K562 (cell line): ENCODE measurements around the gene ZNF202. TPM values are rescaled to one million over a fixed set of nuclear protein-coding genes. Genes with fewer than 3 reads are reported as not detected.
A peak's percentile ranks its signal among the peaks of the same experiment; 100 is the strongest.

Experiments
- ATAC-seq: fragments of 200-7000 bp; cut with Tn5 transposase; 3 replicates; pipeline ENCODE4 v1.9.1; 2020; ENCODE audit warnings: moderate library complexity
- Bru-seq: library from RNA; stranded (reverse); fragments of 400-500 nt; gene quantifications from one replicate; lab custom pipeline; 2021; lab: Mats Ljungman, UMichigan
- BruChase-seq, 2 experiments: library from RNA; stranded (reverse); fragments of 400-500 nt; gene quantifications; one replicate each; lab custom pipeline; 2021; lab: Mats Ljungman, UMichigan
- BruUV-seq: library from RNA; stranded (reverse); fragments of 400-500 nt; replicated peaks from 2 replicates; lab custom pipeline; 2021; lab: Mats Ljungman, UMichigan
- CTCF ChIA-PET: fragments of 300-600 bp; formaldehyde crosslinking; extraction: SDS; loops from one replicate; lab custom pipeline; 2021; ENCODE audit warnings: low intra/inter-chr PET ratio; lab: Yijun Ruan, JAX
- POLR2A ChIA-PET: fragments of 300-600, 350-650 bp; sonication (Branson Sonifier 250); formaldehyde crosslinking; extraction: SDS; loops from one replicate; lab custom pipeline; 2021; ENCODE audit warnings: antibody characterized with exemption, inconsistent platforms; lab: Yijun Ruan, JAX
- DNase-seq, 4 experiments: peaks; one replicate each; pipeline versions ENCODE4 v3.0.0 to v3.0.0-alpha.2; 2011 to 2018; ENCODE audit warnings: low spot score in 3 of 4, mixed read lengths in 3 of 4; ENCODE audit errors: extremely low read depth in 1 of 4
- FAIRE-seq: peaks from 2 replicates; lab custom pipeline; 2011; peaks lifted over from hg19 to GRCh38; lab: Jason Lieb, UNC
- H2AFZ ChIP-seq: 2 replicates; pipeline ENCODE4 v1.6.0; 2011; ENCODE audit warnings: low read depth, low read length, control low read depth, inconsistent platforms
- H3K27ac ChIP-seq: fragments of 200-600 bp; 3 replicates; pipeline ENCODE4 v1.8.0; 2011; ENCODE audit warnings: low read depth, mild to moderate bottlenecking, control low read depth, inconsistent platforms, low read length, moderate library complexity, mixed read lengths; ENCODE audit errors: extremely low read depth
- H3K27me3 ChIP-seq, 2 experiments: fragments of 300-600 bp in 1 of 2; 2 replicates in 1 of 2; 3 replicates in 1 of 2; pipeline versions ENCODE4 v1.6.0 to v1.8.0; 2011; ENCODE audit warnings: inconsistent platforms in 2 of 2, low read length in 2 of 2, mild to moderate bottlenecking in 1 of 2, mixed read lengths in 1 of 2, moderate library complexity in 1 of 2; ENCODE audit not compliant: control insufficient read depth in 2 of 2, insufficient read depth in 2 of 2
- H3K36me3 ChIP-seq: fragments of 300-600 bp; 3 replicates; pipeline ENCODE4 v1.8.0; 2011; ENCODE audit warnings: mild to moderate bottlenecking, low read length, inconsistent platforms; ENCODE audit not compliant: control insufficient read depth, insufficient read depth
- H3K4me1 ChIP-seq, 2 experiments: fragments of 200-600 bp in 1 of 2; replicated peaks in 1 of 2; 2 replicates in 1 of 2; 3 replicates in 1 of 2; pipeline versions ENCODE4 v1.5.1 to v1.8.0; 2011; ENCODE audit warnings: inconsistent platforms in 2 of 2, low read length in 2 of 2, mild to moderate bottlenecking in 1 of 2, mixed read lengths in 1 of 2, moderate library complexity in 1 of 2; ENCODE audit not compliant: control insufficient read depth in 2 of 2, insufficient read depth in 2 of 2
- H3K4me2 ChIP-seq: 2 replicates; pipeline ENCODE4 v1.6.1; 2011; ENCODE audit warnings: low read length, control low read depth, inconsistent platforms, mixed read lengths; ENCODE audit not compliant: insufficient read depth
- H3K4me3 ChIP-seq: fragments of 200-600 bp; sonication (generic), shearing (Covaris generic); 2 replicates; pipeline ENCODE4 v1.5.1; 2016; ENCODE audit warnings: control low read depth, inconsistent platforms
- H3K79me2 ChIP-seq: fragments of 200-600 bp; 3 replicates; pipeline ENCODE4 v1.8.0; 2011; ENCODE audit warnings: low read length, inconsistent platforms; ENCODE audit not compliant: control insufficient read depth, insufficient read depth
- H3K9ac ChIP-seq, 2 experiments: 2 replicates each; pipeline versions ENCODE4 v1.6.0 to v1.6.1; 2011; ENCODE audit warnings: low read depth in 2 of 2, low read length in 2 of 2, control low read depth in 1 of 2, inconsistent platforms in 1 of 2, mild to moderate bottlenecking in 1 of 2, mixed read lengths in 1 of 2; ENCODE audit not compliant: insufficient read depth in 1 of 2
- H3K9me1 ChIP-seq: one replicate; pipeline ENCODE4 v1.6.0; 2011; ENCODE audit warnings: inconsistent platforms, mild to moderate bottlenecking, low read length, moderate library complexity; ENCODE audit not compliant: control insufficient read depth, insufficient read depth
- H3K9me3 ChIP-seq: replicated peaks from 2 replicates; pipeline ENCODE4 v1.5.1; 2011; ENCODE audit warnings: low read depth, low read length, inconsistent platforms; ENCODE audit not compliant: control insufficient read depth, insufficient read depth
- H4K20me1 ChIP-seq: replicated peaks from 2 replicates; pipeline ENCODE4 v1.6.1; 2011; ENCODE audit warnings: low read length, inconsistent platforms, mixed read lengths; ENCODE audit not compliant: control insufficient read depth, insufficient read depth
- EHMT2 ChIP-seq: fragments of 450-650 bp; IDR thresholded peaks from 2 replicates; pipeline ENCODE4 v1.6.1; 2018; ENCODE audit warnings: antibody characterized with exemption
- EWSR1 ChIP-seq: fragments of 450-650 bp; IDR thresholded peaks from 2 replicates; pipeline ENCODE4 v1.6.1; 2018; ENCODE audit warnings: borderline replicate concordance, mild to moderate bottlenecking, low read depth, moderate library complexity; ENCODE audit not compliant: partially characterized antibody
- FOXK1 ChIP-seq: sonication (generic); formaldehyde crosslinking; IDR thresholded peaks from 2 replicates; pipeline ENCODE4 v1.8.0; 2022; ENCODE audit warnings: missing genetic modification reagents, mild to moderate bottlenecking, borderline replicate concordance
- MNT ChIP-seq, 2 experiments: fragments of 450-650 bp; conservative IDR thresholded peaks; 2 replicates each; pipeline ENCODE4 v1.6.1; 2017; ENCODE audit warnings: mild to moderate bottlenecking in 2 of 2, moderate library complexity in 2 of 2
- NCOR1 ChIP-seq: fragments of 450-650 bp; IDR thresholded peaks from 2 replicates; pipeline ENCODE4 v1.6.1; 2016; ENCODE audit warnings: mild to moderate bottlenecking, moderate library complexity
- ZBTB43 ChIP-seq: sonication (generic); formaldehyde crosslinking; IDR thresholded peaks from 2 replicates; pipeline ENCODE4 v1.8.0; 2023; ENCODE audit warnings: mild to moderate bottlenecking, missing genetic modification reagents
- ZNF263 ChIP-seq: sonication (generic); formaldehyde crosslinking; IDR thresholded peaks from 2 replicates; pipeline ENCODE4 v1.8.0; 2022; ENCODE audit warnings: mild to moderate bottlenecking, missing genetic modification reagents, borderline replicate concordance
- WGBS: fragments of 100-300 bp; shearing (Covaris generic); methylation state at CpG from one replicate; pipeline ENCODE4 v1.1.6; 2016; ENCODE audit warnings: low coverage, mixed read lengths; ENCODE audit not compliant: insufficient coverage; ENCODE audit errors: missing lambda C conversion rate; 5-methylcytosine and 5-hydroxymethylcytosine counted together
- in situ Hi-C: fragments of 300-500 bp; cut with MboI; formaldehyde crosslinking; loops from 4 replicates; pipeline ENCODE4 v1.15.0; 2018; ENCODE audit warnings: inconsistent platforms, mixed read lengths
- intact Hi-C: fragments of 100-400 bp; cut with micrococcal nuclease; formaldehyde crosslinking; loops from 2 replicates; pipeline ENCODE4 v1.14.2; 2022
- long read RNA-seq, 3 experiments: library from polyadenylated mRNA in 2 of 3; library from RNA in 1 of 3; unstranded in 2 of 3; stranded (forward) in 1 of 3; transcript quantifications; one replicate each; pipeline ENCODE4 v2.0.0, GENCODE V29; 2019 to 2022
- polyA minus RNA-seq, 3 experiments: library from RNA; depleted of rRNA, polyadenylated mRNA; stranded (reverse); fragments of >200 nt; gene quantifications; 2 replicates each; pipeline ENCODE4 v1.2.3, GENCODE V29; 2011
- polyA plus RNA-seq, 8 experiments: library from polyadenylated mRNA; depleted of rRNA in 4 of 8; stranded (reverse) in 5 of 8; unstranded in 3 of 8; fragments of >200 nt; fragmentation: Nextera tagmentation in 2 of 8; fragmentation: Illumina TruSeq in 1 of 8; extraction: Ambion mirVana in 2 of 8; extraction: Trizol in 1 of 8; gene quantifications; 2 replicates each; pipeline versions ENCODE4 v1.2.1 to v1.2.3, GENCODE V29; 2011 to 2014; ENCODE audit warnings: inconsistent platforms in 1 of 8, missing spikeins in 1 of 8
- total RNA-seq, 7 experiments: library from RNA; depleted of rRNA in 6 of 7; stranded (reverse); fragments of >200 nt in 6 of 7; fragmentation: Illumina TruSeq in 2 of 7; extraction: Trizol in 2 of 7; gene quantifications; 2 replicates each; pipeline versions ENCODE4 v1.2.1 to v1.2.3, GENCODE V29; 2011 to 2021; ENCODE audit warnings: low replicate concordance in 1 of 7
- TF ChIP-seq, protein P1 (sequence below): fragments of 250-450 bp; sonication (Bioruptor Pico); IDR thresholded peaks from 2 replicates; pipeline ENCODE4 v1.8.0; 2022; ENCODE audit warnings: moderate library complexity, mild to moderate bottlenecking, inconsistent platforms

ZNF202 gene
- total RNA-seq (2011; cell fraction: chromatin; rRNA removed; ENCODE audit: low replicate concordance), result 32.9 and 33.2 TPM in 2 replicates
- 25.8 and 26.8 TPM in 2 replicates for total RNA-seq (2011; cell fraction: nucleolus; rRNA removed)
- total RNA-seq (2011; cell fraction: nucleoplasm; rRNA removed), result 25.2 and 28.8 TPM in 2 replicates
- total RNA-seq (2014; rRNA removed) (11.9 and 12.9 TPM in 2 replicates), total RNA-seq (2014; rRNA removed; fragmentation: Illumina TruSeq; extraction: Trizol) (14.4 and 15.3 TPM in 2 replicates), total RNA-seq (2015; rRNA removed; fragmentation: Illumina TruSeq; extraction: Trizol) (17.7 and 18.7 TPM in 2 replicates), total RNA-seq (2021) (12.7 and 16.5 TPM in 2 replicates), polyA plus RNA-seq (2011; rRNA removed) (9.6 and 15.2 TPM in 2 replicates), polyA plus RNA-seq (2014; fragmentation: Illumina TruSeq; extraction: Trizol) (11.6 and 12.2 TPM in 2 replicates), polyA plus RNA-seq (2014; fragmentation: Nextera tagmentation; extraction: Ambion mirVana) (1 to 10 TPM; 2.3 to 3.5 TPM), polyA plus RNA-seq (2014; rRNA removed) (12.7 and 16.4 TPM in 2 replicates), polyA minus RNA-seq (2011; rRNA and poly(A)+ RNA removed) (10.0 and 14.7 TPM in 2 replicates), Bru-seq, nascent RNA (percentile 88 among the genes with signal in this experiment), BruChase-seq, experiment 1, labeled RNA remaining after a 2-hour chase (percentile 88 among the genes with signal in this experiment), BruChase-seq, experiment 2, labeled RNA remaining after a 6-hour chase (percentile 85 among the genes with signal in this experiment)
- 5.0 and 5.2 TPM in 2 replicates for polyA plus RNA-seq (2011; cell fraction: cytosol; rRNA removed)
- 27.6 and 40.5 TPM in 2 replicates for polyA plus RNA-seq (2011; cell fraction: nucleus; rRNA removed)
- polyA plus RNA-seq (2012), result 7.2 and 9.9 TPM in 2 replicates
- polyA minus RNA-seq (2011; cell fraction: cytosol; rRNA and poly(A)+ RNA removed), result 3.2 and 4.3 TPM in 2 replicates
- polyA minus RNA-seq (2011; cell fraction: nucleus; rRNA and poly(A)+ RNA removed), result 21.9 and 22.8 TPM in 2 replicates
- long read RNA-seq, experiment 1, partial matches to known transcripts, result 21 of 69 reads
- long read RNA-seq, experiment 1, other reads (novel, unspliced or antisense), result 43 of 69 reads
- long read RNA-seq, experiment 2, partial matches to known transcripts, result 3 of 14 reads
- long read RNA-seq, experiment 2, other reads (novel, unspliced or antisense), result 9 of 14 reads
- long read RNA-seq, experiment 3, partial matches to known transcripts, result 1 of 2 reads
- long read RNA-seq, experiment 3, other reads (novel, unspliced or antisense), result 1 of 2 reads

DNA sequence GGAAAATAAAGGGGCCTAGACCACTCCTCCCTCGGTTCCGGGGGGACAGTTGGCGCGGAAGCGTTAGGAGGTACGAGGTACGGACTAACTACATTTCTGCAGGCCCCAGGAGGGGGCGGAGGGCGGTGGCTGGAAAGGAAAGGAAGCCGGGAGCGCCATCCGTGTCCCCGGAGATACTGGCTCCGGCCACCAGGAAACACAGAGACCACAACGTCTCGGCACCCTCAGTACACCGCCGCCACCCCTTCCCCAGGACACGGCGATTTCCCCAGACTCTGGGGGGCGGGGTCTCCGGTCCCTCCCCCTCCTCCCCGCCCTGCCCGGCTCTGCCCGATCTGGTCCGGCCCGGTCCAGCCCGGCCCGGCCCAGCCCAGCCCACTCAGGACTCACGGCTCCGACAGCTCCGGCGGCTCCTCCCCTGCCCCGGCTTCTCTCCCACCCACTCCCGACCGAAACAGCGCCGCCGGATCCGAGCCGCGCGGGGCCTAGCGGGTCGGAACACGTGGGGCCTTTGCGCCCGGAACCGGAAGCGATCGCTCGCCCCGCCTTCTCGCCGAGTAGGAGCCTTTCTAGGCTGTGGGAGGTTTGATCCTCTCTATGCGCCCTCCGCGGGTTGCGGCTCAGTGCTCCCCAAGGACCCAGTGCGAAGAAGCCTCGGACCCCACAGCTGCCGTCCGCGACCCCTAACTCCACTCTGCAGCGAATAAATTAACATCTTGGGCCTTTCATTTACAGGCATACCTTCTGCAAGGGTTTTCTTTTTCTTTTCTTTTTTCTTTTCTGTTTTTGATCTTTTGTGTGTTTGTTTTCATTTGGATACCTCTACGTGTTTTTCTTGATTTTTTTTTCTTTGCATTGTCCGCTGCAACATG lies at the start of gene ZNF202:
ZNF202 (minus strand) TSS at position 502 of the 872 bp plus-strand sequence. CDS start 10,772 bp downstream, outside the sequence.
- BruUV-seq, result TSS peak; percentile 43
- Histone ChIP-seq H3K79me2 (peaks cover 53% of the 10 kb centered on the region), H2AFZ (peak within 1 kb of the TSS; percentile 94), H3K4me2 (peak within 1 kb of the TSS; percentile 88), H3K9ac (peak within 1 kb of the TSS; percentile 86 to 91), H3K9me3 (no peaks in the 10 kb centered on the region), H3K27me3 (no peaks in the 10 kb centered on the region), H4K20me1 (no peaks in the 10 kb centered on the region), H3K9me1 (no peaks in the 10 kb centered on the region), H3K36me3 (peaks cover 39% of the 10 kb centered on the region), H3K4me3 (peak within 1 kb of the TSS; percentile 92), H3K4me1 (peaks cover 11 to 20% of the 10 kb centered on the region in 2 experiments; a peak in 4 of 5 replicates), H3K27ac (peak within 1 kb of the TSS; percentile 87)
- DNase-seq, result peak; percentile 85 to 95 (median 86)
- peak; percentile 92 for ATAC-seq
- peak; percentile 90 for FAIRE-seq
- CTCF ChIA-PET, result interaction anchor here (0.7 kb wide), 1 partner anchor 1135 kb away, joined by 3 read pairs; no protein-coding TSS in a partner anchor
- under 1% methylated on average over 39 of the region's 67 CpGs for WGBS
- in situ Hi-C loops, result no loop called here
- intact Hi-C loops, result loop anchor here (10.0 kb wide), 1 partner anchor 453 kb away; no protein-coding TSS in a partner anchor
- POLR2A ChIA-PET, result interaction anchor here (0.7 to 1.6 kb wide), 5 partner anchors 9 to 315 kb away, joined by 3 to 4 read pairs (median 3); no protein-coding TSS in a partner anchor
- TF ChIP-seq EHMT2 (no peak), EWSR1 (no peak), NCOR1 (no peak), ZNF263 (CRISPR knock-in tag) (peak; percentile 88), ZBTB43 (no peak), MNT (conservative IDR thresholded peaks at IDR 0.05) (peak; percentile 99), FOXK1 (CRISPR knock-in tag) (no peak)
- TF ChIP-seq, protein P1, sequence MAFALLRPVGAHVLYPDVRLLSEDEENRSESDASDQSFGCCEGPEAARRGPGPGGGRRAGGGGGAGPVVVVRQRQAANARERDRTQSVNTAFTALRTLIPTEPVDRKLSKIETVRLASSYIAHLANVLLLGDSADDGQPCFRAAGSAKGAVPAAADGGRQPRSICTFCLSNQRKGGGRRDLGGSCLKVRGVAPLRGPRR (CRISPR knock-in tag), result no peak
